NCI-H2107 (cell line): ENCODE data around the gene NFILZ.
"Not testable (repeated sequence)": the region's sequence is repeated elsewhere in the genome, so short reads cannot be mapped to it uniquely, and the experiment has no call there.

Experiments used
- DNase-seq: peaks from one replicate; lab custom pipeline; 2025; lab: John Stamatoyannopoulos, UW

The NFILZ gene

DNA sequence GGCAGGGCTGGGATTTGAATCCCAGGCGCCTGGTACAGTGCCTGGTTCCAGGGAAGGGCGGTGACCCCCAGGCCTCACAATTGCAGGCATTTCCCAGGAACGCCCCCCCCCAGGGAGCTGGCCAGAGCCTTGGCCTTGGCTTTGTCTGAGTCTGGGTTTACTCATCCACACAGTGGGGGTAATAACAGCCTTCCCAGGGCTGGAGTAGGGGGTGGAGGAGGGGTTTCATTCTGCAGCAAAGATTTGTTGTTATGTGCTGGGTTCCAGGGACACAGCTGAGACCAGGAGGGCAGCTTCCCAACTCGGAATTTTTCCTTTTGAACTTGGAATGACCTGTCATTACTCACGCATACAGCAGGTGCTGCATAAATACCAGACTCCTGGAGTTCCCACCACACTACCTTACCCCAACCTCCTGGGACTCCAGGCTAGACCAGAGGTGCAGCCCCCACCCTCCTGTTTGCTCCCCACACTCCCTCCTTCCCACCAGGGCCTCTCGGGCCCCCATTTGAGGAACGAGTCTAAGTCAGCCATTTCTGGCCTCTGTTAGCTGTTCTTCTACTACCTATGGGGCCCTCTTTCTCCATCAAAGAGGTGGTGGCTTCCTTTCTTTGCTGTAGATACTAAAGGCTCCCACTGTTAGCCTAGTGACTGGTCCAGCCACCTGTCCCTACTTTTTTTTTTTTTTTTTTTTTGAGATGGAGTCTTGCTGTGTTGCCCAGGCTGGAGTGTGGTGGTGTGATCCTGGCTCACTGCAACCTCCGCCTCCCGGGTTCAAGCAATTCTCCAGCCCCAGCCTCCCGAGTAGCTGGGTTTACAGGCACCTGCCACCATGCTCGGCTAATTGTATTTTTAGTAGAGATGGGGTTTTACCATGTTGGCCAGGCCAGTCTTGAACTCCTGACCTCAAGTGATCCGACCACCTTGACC, 18.3 kb upstream of the NFILZ start:
- DNase-seq = no peak

DNA sequence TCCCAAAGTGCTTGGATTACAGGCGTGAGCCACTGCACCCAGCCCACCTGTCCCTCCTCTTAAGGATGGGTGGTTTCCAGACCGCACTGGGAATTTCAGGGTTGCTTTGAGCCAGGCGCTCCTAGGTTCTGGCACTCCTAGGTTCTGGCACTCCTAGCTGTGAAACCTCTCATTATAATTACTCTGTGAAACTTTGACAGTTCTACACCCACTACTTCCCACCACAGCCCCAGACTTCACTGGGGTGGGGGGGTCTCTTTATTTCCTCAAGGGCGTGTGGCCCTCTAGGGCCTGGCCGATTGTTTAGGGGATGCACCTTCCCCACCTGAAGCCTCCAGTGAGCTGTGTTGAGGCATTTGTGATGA, 17.6 kb upstream of the NFILZ start:
- no peak for DNase-seq

DNA sequence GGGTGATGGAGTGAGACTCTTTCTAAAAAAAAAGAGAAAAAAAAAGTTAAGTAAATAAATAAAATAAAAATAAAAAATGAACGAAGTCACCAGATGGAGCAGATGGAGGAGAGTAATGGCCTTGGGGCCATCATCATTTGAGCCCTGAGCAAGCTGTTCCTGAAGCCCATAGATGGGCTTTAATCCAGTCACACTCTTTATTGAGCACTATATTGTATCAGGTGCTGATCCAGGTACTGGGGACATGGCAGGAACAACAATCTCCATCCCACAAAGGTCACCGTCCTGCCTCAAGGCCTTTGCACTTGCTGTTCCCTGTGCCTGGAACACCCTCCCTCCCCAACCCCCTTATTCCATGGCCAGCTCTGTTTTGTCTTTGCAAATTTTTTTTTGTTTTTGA, 16.0 kb upstream of the NFILZ start:
- DNase-seq = no peak

DNA sequence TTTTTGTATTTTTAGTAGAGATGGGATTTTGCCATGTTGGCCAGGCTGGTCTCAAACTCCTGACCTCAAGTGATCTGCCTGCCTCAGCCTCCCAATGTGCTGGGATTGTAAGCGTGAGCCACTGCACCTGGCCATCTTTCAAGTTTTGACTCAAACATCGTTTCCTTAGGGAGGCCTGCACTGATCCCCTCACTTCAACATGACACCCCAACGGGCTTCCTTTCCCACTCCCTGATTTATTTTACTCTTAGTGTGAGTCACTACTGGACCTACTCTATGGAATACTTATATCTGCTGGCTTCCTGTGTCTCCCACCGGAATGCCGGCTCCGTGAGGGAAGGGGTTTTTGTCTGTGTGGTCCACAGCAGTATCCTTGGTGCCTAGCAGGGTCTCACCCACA, 15.4 kb upstream of the NFILZ start:
- DNase-seq = no peak

DNA sequence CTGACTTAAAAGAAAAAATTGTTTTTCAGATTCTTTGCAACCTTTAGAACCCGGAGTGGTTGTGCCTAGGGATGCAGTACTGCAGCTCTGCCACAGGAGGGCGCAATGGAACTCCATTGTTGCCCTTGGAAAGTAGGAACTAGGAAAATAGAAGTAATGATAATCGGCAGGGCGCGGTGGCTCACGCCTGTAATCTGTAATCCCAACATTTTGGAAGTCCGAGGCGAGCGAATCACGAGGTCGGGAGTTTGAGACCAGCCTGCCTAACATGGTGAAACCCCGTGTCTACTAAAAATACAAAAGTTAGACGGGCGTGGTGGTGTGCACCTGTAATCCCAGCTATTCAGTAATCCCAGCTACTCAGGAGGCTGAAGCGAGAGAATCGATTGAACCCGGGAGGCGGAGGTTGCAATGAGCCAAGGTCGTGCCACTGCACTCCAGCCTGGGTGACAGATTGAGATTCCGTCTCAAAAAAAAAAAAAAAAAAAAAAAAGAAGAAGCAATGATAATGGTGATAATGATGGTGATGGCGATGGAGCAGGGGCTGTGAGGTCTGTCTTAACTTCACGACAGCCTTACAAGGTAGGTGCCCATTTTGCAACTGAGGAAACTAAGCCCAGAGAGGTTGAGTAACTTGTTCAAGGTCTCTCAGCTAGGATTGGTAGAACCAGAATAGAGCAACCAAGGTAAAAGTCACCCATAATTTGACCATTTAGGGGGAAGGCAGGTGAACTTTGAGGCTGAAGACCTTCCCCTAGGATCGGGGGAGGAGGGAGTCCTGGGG, 14.4 kb upstream of the NFILZ start:
- no peak for DNase-seq

DNA sequence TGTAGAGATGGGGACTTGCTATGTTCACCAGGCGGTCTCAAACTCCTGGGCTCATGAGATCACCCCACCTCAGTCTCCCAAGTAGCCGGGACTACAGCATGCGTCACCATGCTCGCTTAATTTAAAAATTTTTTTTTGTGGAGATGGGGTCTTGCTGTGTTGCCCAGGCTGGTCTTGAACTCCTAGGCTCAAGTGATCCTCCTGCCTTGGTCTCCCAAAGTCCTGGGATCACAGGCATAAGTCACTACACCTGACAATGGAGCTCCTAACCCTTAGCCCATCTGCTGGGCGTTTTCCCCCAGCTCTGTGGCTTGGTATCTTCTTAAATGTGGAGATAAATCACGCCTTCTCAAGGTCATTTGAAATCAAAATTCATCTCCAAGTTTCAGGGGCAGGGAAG, 13.6 kb upstream of the NFILZ start:
- DNase-seq = no peak

DNA sequence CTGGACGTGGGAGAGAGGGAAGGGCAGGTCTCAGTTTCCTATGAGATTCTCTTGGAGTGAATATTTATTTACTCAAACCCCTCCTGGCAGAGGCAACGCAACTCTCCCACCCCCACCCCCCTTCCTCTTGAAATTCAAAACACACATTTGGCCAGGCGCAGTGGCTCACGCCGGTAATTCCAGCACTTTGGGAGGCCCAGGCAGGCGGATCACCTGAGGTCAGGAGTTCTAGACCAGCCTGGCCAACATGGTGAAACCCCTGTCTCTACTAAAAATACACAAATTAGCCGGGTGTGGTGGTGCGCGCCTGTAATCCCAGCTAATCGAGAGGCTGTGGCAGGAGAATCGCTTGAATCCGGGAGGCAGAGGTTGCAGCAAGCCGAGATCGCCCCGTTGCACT, 13.1 kb upstream of the NFILZ start:
- not testable (repeated sequence) for DNase-seq

DNA sequence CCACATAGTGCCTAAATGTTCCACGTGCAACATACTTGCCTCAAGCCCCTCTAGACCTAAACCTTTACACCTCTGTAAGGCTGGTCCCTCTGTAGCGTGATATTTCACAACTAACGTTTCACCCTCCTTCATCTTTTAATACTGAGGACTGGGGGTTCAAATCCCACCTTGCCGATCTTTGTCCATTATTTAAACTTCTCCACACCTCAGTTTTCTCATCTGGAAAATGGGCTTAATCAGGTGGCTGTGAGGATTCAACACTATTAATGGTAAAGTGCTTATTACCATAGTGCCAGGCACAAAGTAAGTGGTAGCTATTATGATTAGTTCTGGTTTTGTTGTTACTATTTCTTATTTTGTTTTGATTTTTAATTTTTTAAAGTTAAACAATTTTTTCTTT, 12.4 kb upstream of the NFILZ start:
- no peak for DNase-seq

DNA sequence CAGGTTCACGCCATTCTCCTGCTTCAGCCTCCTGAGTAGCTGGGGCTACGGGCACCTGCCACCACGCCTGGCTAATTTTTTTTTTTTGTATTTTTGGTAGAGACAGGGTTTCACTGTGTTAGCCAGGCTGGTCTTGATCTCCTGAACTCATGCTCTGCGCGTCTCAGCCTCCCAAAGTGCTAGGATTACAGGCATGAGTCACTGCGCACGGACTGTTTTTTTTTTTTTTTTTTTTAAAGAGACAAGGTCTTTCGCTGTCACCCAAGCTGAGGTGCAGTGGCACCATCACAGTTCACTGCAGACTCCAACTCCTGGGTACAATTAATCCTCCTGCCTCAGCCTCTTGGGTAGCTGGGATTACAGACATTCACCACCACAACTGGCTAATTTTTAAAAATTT, 11.7 kb upstream of the NFILZ start:
- DNase-seq = no peak

DNA sequence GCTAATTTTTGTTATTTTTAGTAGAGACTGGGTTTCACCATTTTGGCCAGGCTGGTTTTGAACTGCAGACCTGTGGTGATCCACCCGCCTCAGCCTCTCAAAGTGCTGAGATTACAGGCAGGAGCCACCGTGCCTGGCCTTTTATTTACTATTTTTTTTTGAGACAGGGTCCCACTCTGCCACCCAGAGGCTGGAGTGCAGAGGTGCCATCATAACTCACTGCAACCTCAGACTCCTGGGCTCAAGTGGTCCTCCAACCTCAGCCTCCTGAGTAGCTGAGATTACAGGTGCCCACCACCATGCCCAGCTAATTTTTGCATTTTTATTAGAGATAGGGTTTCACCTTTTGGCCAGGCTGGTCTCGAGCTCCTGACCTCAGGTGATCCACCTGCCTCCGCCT, 7.5 kb upstream of the NFILZ start:
- DNase-seq = not testable (repeated sequence)

DNA sequence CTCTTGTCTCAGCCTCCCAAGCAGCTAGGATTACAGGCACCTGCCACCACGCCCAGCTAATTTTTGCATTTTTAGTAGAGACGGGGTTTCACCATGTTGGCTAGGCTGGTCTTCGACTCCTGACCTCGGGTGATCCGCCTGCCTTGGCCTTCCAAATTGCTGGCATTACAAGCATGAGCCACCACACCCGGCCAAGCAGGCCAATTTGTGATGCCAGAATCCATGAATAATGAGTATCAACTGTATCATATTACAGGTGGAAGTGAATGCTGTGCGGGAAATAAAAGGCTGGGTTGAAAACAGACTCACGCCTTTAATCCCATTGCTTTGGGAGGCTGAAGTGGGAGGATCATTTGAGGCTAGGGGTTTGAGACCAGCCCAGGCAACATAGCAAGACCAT, 3.6 kb upstream of the NFILZ start:
- no peak for DNase-seq

DNA sequence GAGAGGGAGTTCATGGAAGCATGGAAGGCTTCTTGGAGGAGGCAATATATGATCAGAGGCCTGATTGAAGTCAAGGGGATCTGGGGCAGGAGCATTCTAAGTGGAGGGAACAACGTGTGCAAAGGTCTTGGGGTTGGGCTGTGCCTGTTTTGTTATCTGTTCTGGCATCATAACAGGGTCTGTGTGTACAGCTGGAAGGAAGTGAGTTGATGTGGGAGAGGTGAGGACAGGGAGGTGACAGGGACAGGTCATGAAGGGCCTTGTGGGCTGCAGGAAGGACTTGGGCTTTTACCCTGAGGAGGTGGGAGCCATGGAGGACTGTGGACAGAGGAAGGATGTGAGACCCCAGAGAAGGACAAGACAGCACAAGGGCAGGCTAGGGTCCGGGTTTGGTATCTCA, 1.2 kb upstream of the NFILZ start:
- DNase-seq = no peak

DNA sequence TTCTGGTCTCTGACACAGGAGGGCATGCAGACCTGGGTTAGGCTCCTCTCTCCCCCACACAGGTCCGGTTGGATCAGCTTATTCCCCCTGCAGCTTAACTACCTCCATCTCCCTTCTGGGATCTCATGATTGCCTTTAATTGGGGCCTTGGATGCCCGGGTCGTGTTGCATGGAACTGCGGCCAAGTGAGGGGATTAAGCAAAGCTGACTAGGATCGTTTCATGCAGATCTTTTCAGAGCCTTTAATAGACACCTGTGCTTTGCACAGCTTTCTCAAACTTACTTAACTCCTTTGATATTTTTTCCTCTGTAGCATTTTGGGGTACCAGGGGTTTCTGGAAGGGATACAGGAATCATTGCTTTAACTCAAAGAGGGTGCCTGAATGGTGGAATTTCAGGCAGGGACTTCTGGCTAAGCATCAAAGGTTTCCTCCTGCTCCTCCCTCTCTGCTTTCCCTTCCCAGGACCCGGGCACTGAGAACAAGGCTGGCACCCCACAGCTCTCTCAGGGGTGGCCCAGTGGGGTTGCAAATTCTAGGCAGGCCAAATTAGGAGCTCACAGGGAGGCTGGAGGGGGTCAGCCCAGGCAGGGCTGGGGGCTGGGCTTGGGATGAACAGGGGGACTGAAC, 477 bp downstream of the NFILZ start:
- no peak for DNase-seq

DNA sequence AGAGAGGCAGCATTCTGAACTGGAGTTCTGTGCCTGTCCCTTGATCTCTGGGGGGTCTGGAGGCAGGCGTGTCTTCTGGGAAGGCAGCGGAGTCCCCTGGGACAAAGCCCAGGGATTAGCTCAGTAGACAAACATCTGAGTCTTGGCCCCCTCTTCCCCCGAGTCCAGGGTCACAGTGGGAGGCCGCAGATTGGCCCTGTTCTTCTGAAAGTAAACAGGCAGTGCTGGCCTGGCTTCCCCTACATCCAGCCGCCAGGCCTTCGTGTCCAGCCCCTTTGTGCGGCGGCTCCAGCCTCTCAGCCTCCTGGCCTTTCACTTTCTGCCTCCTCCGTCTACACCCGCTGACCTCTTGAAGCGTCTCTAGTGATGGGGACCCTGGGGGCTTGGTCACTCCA, 989 bp downstream of the NFILZ start:
- DNase-seq = no peak

DNA sequence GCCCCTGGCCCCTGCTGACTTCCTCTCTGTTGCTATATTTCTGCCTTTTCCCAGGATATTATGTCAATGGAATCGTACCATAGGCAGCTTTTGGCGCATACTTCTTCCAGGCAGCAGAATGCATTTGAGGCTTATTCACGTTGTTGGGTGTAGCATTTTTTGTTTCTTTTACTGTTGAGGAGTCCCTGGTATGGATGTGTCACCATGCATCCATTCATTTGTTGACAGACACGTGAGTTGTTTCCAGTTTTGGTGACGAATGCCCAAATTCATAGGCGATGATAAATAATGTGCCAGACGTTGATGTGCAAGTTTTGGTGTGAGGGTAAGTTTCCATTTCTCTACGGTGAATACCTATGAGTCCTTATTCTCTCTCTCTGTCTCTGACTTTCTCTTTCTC, 5.0 kb downstream of the NFILZ start:
- DNase-seq = no peak

DNA sequence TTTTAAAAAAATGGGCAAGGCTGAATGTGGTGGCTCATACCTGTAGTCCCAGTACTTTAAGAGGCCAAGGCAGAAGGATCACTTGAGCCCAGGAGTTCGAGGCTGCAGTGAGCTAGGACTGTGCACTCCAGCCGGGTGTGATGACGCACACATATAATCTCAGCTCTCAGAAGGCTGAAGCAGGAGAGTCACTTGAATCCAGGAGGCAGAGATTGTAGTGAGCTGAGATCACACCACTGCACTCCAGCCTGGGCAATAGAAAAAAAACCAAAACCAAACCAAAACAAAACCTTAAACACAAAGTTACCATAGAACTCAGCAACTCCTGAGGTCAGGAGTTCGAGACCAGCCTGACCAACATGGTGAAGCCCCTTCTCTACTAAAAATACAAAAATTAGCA, 6.6 kb downstream of the NFILZ start:
- DNase-seq = not testable (repeated sequence)

DNA sequence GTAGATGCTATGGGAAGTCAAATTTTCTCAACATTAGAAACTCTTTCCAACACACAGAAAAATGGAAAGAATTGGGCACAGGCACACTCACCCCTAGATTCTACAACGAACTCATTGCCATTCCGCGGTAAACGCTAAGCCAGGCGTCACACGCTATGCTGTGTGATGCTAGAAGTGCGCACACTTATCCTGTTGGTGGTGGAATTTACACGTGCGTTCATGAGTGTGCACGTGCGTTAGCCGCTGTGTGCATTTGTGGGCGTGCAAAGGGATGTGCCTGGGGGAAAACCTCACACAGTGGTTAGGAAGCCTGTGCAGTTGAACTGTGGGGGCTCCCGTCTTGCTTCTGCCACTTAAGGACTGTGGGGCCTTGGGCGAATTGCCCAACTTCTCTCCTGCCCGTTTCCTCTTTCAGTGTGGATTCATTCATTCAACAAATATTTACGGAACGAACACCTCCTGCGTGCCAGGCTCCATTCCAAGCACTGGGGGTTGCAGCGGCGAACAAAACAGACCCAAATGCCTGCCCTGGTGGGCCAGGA, 7.7 kb downstream of the NFILZ start:
- DNase-seq = no peak

DNA sequence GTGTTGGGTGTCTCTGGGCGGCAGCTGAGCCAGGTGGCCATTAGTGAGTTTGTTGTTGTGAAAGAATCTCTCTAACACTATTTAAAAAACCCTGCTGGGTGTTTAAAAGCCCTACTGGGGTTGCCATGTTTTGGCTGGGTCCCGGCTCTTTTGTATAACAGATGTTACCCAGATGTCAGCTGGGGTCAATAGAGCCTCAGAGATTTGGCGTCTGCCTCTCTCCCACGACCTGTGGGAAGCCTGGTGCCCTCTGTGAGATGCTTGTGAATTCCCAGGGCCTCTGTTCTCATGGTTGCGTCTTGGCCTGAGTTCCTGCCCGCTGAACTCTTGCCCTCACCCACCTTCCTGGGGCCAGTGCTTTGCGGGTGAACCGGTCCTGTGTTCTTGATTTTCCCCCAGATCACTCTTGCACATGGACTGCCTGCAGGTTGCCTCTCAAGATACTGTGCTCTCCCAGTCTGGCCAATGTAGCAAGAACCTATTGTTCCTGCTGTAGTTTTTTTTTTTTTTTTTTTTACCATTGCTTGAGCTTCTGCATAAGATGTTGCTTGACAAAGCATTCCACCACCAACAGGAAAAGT, 9.5 kb downstream of the NFILZ start:
- no peak for DNase-seq

DNA sequence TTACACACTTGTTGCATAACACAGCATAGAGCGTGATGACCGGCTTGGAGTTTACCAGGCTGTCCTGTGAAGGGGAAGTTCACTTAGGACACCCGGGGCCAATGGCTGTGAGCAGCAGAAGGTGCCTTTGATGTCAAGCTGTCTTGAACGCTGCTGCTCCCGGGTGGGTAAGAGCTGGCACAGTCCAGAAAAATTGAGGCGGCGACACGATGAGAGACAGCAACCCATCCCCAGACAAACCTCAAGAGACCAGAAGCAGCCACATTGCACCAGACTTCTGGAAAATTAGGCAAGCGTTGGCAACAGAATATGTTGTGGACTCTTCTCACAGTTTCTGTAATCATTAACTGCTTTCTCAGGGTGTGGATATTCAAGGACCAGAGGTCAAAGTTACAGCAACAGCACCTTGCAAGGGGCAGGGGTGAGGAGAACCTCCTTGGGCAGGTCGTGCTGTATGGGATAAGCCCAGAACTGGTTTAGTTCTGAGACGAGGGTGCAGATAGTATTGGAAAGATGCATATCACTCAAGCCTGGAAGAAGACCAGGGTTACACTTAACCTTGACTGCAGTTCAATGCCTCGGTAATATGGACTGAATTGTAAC, 10.1 kb downstream of the NFILZ start:
- no peak for DNase-seq

DNA sequence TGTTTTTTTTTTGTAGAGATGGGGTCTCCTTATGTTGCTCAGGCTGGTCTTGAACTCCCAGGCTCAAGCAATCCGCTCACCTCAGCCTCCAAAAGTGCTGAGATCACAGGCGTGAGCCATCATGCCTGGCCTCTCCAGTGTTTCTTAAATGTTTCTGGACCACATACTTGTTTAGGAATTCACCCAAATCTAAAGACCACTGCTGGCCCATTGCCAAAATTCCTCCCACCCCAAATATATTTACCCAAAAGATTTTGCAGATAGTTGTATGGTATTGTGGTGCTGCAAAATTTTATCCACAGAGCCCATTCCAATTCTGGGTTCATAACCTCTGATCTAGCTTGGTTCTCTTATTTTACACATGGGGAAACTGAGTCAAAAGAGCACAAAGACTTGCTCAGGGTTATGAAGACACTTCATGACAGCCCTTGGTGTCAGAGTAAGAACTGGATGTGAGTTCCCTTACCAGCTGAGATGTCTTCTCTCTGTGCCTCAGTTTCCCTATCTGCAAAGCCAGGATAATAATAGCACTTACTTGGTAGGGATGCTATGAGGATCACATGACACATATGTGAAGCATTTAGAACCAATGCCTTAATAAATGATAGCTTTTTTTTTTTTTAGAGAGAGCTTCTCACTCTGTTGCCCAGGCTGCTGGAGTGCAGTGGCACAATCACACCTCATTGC, 10.9 kb downstream of the NFILZ start:
- no peak for DNase-seq

DNA sequence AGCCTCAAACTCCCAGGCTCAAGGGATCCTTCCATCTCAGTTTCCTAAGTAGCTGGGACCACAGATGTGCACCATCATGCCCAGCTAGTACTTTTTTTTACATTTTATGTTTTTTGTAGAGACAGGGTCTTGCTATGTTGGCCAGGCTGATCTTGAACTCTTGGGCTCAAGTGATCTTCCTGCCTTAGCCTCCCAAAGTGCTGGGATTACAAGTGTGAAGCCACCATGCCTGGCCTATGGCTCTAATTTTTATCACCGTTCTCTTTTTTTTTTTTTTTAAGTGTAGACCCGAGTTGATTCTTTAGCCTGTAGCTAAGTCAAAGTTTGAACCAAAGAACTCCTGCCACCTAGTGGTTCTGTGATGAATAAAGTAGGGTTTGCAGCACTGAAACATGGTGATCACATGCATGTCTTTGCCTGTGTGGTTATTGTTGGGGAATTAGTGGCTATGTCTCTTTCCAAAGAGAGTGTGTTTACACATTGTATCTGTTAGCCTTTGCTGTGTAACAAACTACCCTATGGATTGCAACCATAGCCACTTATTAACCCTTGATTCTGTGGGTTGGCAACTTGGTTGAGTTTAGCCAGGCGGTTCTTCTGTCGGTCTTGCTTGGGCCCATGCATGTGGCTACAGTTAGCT, 11.6 kb downstream of the NFILZ start:
- no peak for DNase-seq
